HCT116 (cell line): ENCODE results near the gene POFUT1. TPM values are rescaled to one million over a fixed set of nuclear protein-coding genes. Genes with fewer than 3 reads are reported as not detected.

ENCODE experiments used
- ATAC-seq: fragments of 200-7000 bp; cut with Tn5 transposase; 2 replicates; pipeline ENCODE4 v1.9.1; 2020; ENCODE audit warnings: mild to moderate bottlenecking, moderate library complexity
- BruUV-seq: library from RNA; stranded (reverse); fragments of 400-500 nt; replicated peaks from 2 replicates; lab custom pipeline; 2021; lab: Mats Ljungman, UMichigan
- CTCF ChIA-PET: fragments of 300-600 bp; sonication (Branson Sonifier 250); formaldehyde crosslinking; loops from one replicate; lab custom pipeline; 2021; ENCODE audit warnings: antibody characterized with exemption; lab: Charles Lee
- POLR2A ChIA-PET: fragments of 300-600, 350-600 bp; sonication (Branson Sonifier 250); formaldehyde crosslinking; loops from one replicate; lab custom pipeline; 2021; ENCODE audit warnings: antibody characterized with exemption; lab: Charles Lee
- RAD21 ChIA-PET, 2 experiments: fragments of 300-600 bp; sonication (Branson Sonifier 250); formaldehyde crosslinking; loops; one replicate each; lab custom pipeline; 2023; ENCODE audit warnings: low total read pairs in 2 of 2; ENCODE audit not compliant: uncharacterized antibody in 2 of 2, unreplicated experiment in 2 of 2, low non-redundant PET in 1 of 2; lab: Charles Lee
- DNase-seq: peaks from one replicate; pipeline ENCODE4 v3.0.0-alpha.2; 2010; ENCODE audit warnings: low read depth, low spot score
- H2AFZ ChIP-seq: fragments of 200-600 bp; shearing (Covaris generic), sonication (generic); 2 replicates; pipeline ENCODE4 v1.6.1; 2017; ENCODE audit warnings: low read depth, mixed run types, mixed read lengths, antibody characterized with exemption, low read length; ENCODE audit not compliant: poor library complexity, severe bottlenecking
- H3K27ac ChIP-seq: 2 replicates; pipeline ENCODE4 v1.5.1; 2012; ENCODE audit warnings: low read depth, low read length
- H3K27me3 ChIP-seq: fragments of 200-600 bp; sonication (generic); 2 replicates; pipeline ENCODE4 v1.6.1; 2016; ENCODE audit warnings: mixed run types, low read length, mixed read lengths; ENCODE audit not compliant: insufficient read depth
- H3K36me3 ChIP-seq, 2 experiments: fragments of 200-500 bp in 1 of 2; fragments of 200-600 bp in 1 of 2; sonication (Bioruptor generic) in 1 of 2; sonication (generic) in 1 of 2; 2 replicates each; pipeline versions ENCODE4 v1.5.1 to v1.6.1; 2014 to 2016; ENCODE audit warnings: low read length in 2 of 2, inconsistent platforms in 1 of 2, mixed read lengths in 1 of 2, mixed run types in 1 of 2; ENCODE audit not compliant: insufficient read depth in 2 of 2, control insufficient read depth in 1 of 2
- H3K4me1 ChIP-seq, 2 experiments: fragments of 200-600 bp in 1 of 2; sonication (generic) in 1 of 2; 2 replicates each; pipeline versions ENCODE4 v1.5.1 to v1.6.1; 2012 to 2017; ENCODE audit warnings: low read length in 2 of 2, inconsistent platforms in 1 of 2, mild to moderate bottlenecking in 1 of 2, mixed read lengths in 1 of 2, mixed run types in 1 of 2, moderate library complexity in 1 of 2; ENCODE audit not compliant: insufficient read depth in 2 of 2, control insufficient read depth in 1 of 2
- H3K4me2 ChIP-seq: fragments of 200-600 bp; sonication (generic); 2 replicates; pipeline ENCODE4 v1.6.1; 2017; ENCODE audit warnings: mixed run types, low read length, mixed read lengths
- H3K4me3 ChIP-seq, 2 experiments: fragments of 200-600 bp in 1 of 2; sonication (generic) in 1 of 2; replicated peaks in 1 of 2; 2 replicates each; pipeline ENCODE4 v1.5.1; 2011 to 2016; ENCODE audit warnings: low read length in 2 of 2, control low read depth in 1 of 2, low read depth in 1 of 2, mild to moderate bottlenecking in 1 of 2, mixed read lengths in 1 of 2, mixed run types in 1 of 2
- H3K79me2 ChIP-seq: fragments of 200-600 bp; sonication (generic); 2 replicates; pipeline ENCODE4 v1.6.1; 2017; ENCODE audit warnings: mild to moderate bottlenecking, mixed run types, low read length, moderate library complexity, mixed read lengths; ENCODE audit not compliant: insufficient read depth
- H3K9ac ChIP-seq: fragments of 200-600 bp; sonication (generic); 2 replicates; pipeline ENCODE4 v1.6.1; 2016; ENCODE audit warnings: low read length, mixed read lengths
- H3K9me2 ChIP-seq: fragments of 200-600 bp; sonication (generic), shearing (Covaris generic); 2 replicates; pipeline ENCODE4 v1.6.1; 2017; ENCODE audit warnings: mixed run types, mild to moderate bottlenecking, moderate library complexity; ENCODE audit not compliant: insufficient read depth
- H3K9me3 ChIP-seq, 2 experiments: fragments of 200-500 bp in 1 of 2; fragments of 200-600 bp in 1 of 2; sonication (Bioruptor generic) in 1 of 2; sonication (generic) in 1 of 2; 2 replicates each; pipeline ENCODE4 v1.6.1; 2014 to 2017; ENCODE audit warnings: low read length in 2 of 2, mixed read lengths in 2 of 2, inconsistent platforms in 1 of 2, low read depth in 1 of 2, mild to moderate bottlenecking in 1 of 2, mixed run types in 1 of 2, moderate library complexity in 1 of 2; ENCODE audit not compliant: control insufficient read depth in 1 of 2, insufficient read depth in 1 of 2
- H4K20me1 ChIP-seq: fragments of 200-600 bp; sonication (generic), shearing (Covaris generic); 2 replicates; pipeline ENCODE4 v1.6.1; 2017; ENCODE audit warnings: mixed run types, mild to moderate bottlenecking, moderate library complexity; ENCODE audit not compliant: insufficient read depth
- ATF3 ChIP-seq: IDR thresholded peaks from 2 replicates; pipeline ENCODE4 v1.6.1; 2012
- CBX3 ChIP-seq: IDR thresholded peaks from 2 replicates; pipeline ENCODE4 v1.6.1; 2012; ENCODE audit warnings: low read depth
- CEBPB ChIP-seq: IDR thresholded peaks from 2 replicates; pipeline ENCODE4 v1.6.1; 2012; ENCODE audit warnings: low read depth
- EGR1 ChIP-seq: IDR thresholded peaks from 2 replicates; pipeline ENCODE4 v1.6.1; 2012; ENCODE audit warnings: low read depth
- ELF1 ChIP-seq: IDR thresholded peaks from 2 replicates; pipeline ENCODE4 v1.6.1; 2012; ENCODE audit warnings: low read depth, borderline replicate concordance
- EZH2 ChIP-seq: fragments of 200-600 bp; sonication (generic); IDR thresholded peaks from 2 replicates; pipeline ENCODE4 v1.6.1; 2017; ENCODE audit warnings: antibody characterized with exemption, mixed run types
- EZH2phosphoT487 ChIP-seq: fragments of 200-600 bp; IDR thresholded peaks from 2 replicates; pipeline ENCODE4 v1.6.1; 2018; ENCODE audit warnings: antibody characterized with exemption, borderline replicate concordance
- MAX ChIP-seq: IDR thresholded peaks from 2 replicates; pipeline ENCODE4 v1.6.1; 2012
- POLR2A ChIP-seq: IDR thresholded peaks from 2 replicates; pipeline ENCODE4 v1.7.0; 2011; ENCODE audit warnings: borderline replicate concordance; ENCODE audit not compliant: insufficient read depth, insufficient read length; ENCODE audit errors: extremely low read depth
- POLR2AphosphoS5 ChIP-seq: IDR thresholded peaks from 2 replicates; pipeline ENCODE4 v1.6.1; 2011; ENCODE audit warnings: mild to moderate bottlenecking, low read depth, low read length, moderate library complexity
- RAD21 ChIP-seq: IDR thresholded peaks from 2 replicates; pipeline ENCODE4 v1.6.1; 2012; ENCODE audit warnings: low read depth, mild to moderate bottlenecking
- REST ChIP-seq: IDR thresholded peaks from 2 replicates; pipeline ENCODE4 v1.6.1; 2012; ENCODE audit warnings: low read depth
- SIN3A ChIP-seq: IDR thresholded peaks from 2 replicates; pipeline ENCODE4 v1.6.1; 2012; ENCODE audit warnings: low read depth
- SP1 ChIP-seq: IDR thresholded peaks from 2 replicates; pipeline ENCODE4 v1.6.1; 2012; ENCODE audit warnings: low read depth
- SRF ChIP-seq: IDR thresholded peaks from 2 replicates; pipeline ENCODE4 v1.6.1; 2012; ENCODE audit warnings: low read depth
- TCF7L2 ChIP-seq: IDR thresholded peaks from 2 replicates; pipeline ENCODE4 v1.7.0; 2011; ENCODE audit warnings: borderline replicate concordance, inconsistent platforms; ENCODE audit not compliant: insufficient read depth, insufficient read length; ENCODE audit errors: extremely low read depth
- YY1 ChIP-seq: IDR thresholded peaks from 2 replicates; pipeline ENCODE4 v1.6.1; 2011; ENCODE audit warnings: low read length, low read depth, moderate library complexity, mild to moderate bottlenecking; ENCODE audit not compliant: insufficient replicate concordance; ENCODE audit errors: extremely low read depth
- ZBTB33 ChIP-seq: IDR thresholded peaks from 2 replicates; pipeline ENCODE4 v1.6.1; 2011; ENCODE audit warnings: mild to moderate bottlenecking, low read length, moderate library complexity; ENCODE audit not compliant: insufficient replicate concordance; ENCODE audit errors: extremely low read depth
- ZFX ChIP-seq: fragments of 450-650 bp; IDR thresholded peaks from 2 replicates; pipeline ENCODE4 v1.6.1; 2017
- ZNF274 ChIP-seq: fragments of 200-500 bp; sonication (Bioruptor generic); IDR thresholded peaks from 2 replicates; pipeline ENCODE4 v1.6.1; 2014; ENCODE audit warnings: mild to moderate bottlenecking, low read depth, low read length, inconsistent platforms
- intact Hi-C: fragments of 100-400 bp; cut with micrococcal nuclease; formaldehyde crosslinking; loops from 2 replicates; pipeline ENCODE4 v1.10.0; 2022
- total RNA-seq: library from RNA; stranded (reverse); gene quantifications from one replicate; pipeline ENCODE4 v1.2.1, GENCODE V29; 2021; ENCODE audit not compliant: unreplicated experiment

POFUT1 gene
- total RNA-seq, 1 experiment from 2014 or later, result 34.5 TPM

GRCh38 chr20:32168184-32168910, 39.3 kb upstream of the POFUT1 start:
- POLR2A ChIA-PET, result no interaction called here
- Histone ChIP-seq H3K4me1 (peaks cover 9% of the 10 kb centered on the region in 2 experiments; a peak in 3 of 4 replicates), H3K27ac (no peak overlapping the region; the same call in 1 of the 2 replicates), H3K79me2 (no peaks in the 10 kb centered on the region), H3K9me3 (no peaks in the 10 kb centered on the region), H3K9me2 (no peaks in the 10 kb centered on the region), H4K20me1 (no peaks in the 10 kb centered on the region), H3K27me3 (no peaks in the 10 kb centered on the region), H3K36me3 (peaks cover 10 to 14% of the 10 kb centered on the region in 2 experiments), H3K4me2 (peak overlapping the region; percentile 30), H2AFZ (no peak overlapping the region), H3K4me3 (no peak overlapping the region), H3K9ac (no peak overlapping the region)
- intact Hi-C loops, result no loop called here
- TF ChIP-seq MAX (no peak), EZH2phosphoT487 (no peak), YY1 (no peak), ZFX (no peak), ZBTB33 (no peak), ATF3 (no peak), ZNF274 (no peak), TCF7L2 (no peak), CEBPB (no peak), CBX3 (no peak), SRF (no peak), SIN3A (no peak), REST (no peak), ELF1 (no peak), EZH2 (no peak), EGR1 (no peak), SP1 (no peak), POLR2AphosphoS5 (no peak), RAD21 (no peak), POLR2A (no peak)
- DNase-seq (peak; percentile 3), ATAC-seq (peak; percentile 64)
- CTCF ChIA-PET, result no interaction called here
- RAD21 ChIA-PET, result no interaction called here
- BruUV-seq, result no TSS peak
